Right renal cortex interstitium (tissue), 3 donors: ENCODE measurements around the gene LRP6. TPM values are rescaled to one million over a fixed set of nuclear protein-coding genes. Genes with fewer than 3 reads are reported as not detected.

Source experiments
- DNase-seq, 3 donors: peaks; one replicate each; pipeline ENCODE4 v3.0.0-alpha.2; 2013; ENCODE audit warnings: low read depth in 3 of 3, low spot score in 2 of 3
- polyA plus RNA-seq, 3 donors: library from polyadenylated mRNA; unstranded; fragments of 120-200 nt; gene quantifications; one replicate each; pipeline ENCODE4 v1.2.1, GENCODE V29; 2013; ENCODE audit not compliant: insufficient read length in 3 of 3

LRP6 gene
- polyA plus RNA-seq, 3 donors: 60.3 to 66.9 (median 64.4) TPM

DNA sequence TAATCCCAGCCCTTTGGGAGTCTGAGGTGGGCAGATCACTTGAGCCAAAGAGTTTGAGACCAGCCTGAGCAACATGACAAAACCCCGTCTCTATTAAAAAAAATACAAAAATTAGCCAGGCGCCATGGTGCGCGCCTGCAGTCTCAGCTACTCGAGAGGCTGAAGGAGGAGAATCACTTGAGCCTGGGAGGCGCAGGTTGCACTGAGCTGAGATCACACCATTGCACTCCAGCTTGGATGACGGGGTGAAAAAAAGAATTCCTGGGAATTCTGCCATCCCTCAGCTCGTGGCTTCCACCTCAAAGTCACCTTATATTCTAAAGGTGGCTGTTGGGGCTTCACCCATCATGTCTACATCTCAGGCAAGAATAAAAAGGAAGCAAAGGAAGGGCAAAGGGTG lies 183.2 kb downstream of the LRP6 start:
- no peak for DNase-seq

DNA sequence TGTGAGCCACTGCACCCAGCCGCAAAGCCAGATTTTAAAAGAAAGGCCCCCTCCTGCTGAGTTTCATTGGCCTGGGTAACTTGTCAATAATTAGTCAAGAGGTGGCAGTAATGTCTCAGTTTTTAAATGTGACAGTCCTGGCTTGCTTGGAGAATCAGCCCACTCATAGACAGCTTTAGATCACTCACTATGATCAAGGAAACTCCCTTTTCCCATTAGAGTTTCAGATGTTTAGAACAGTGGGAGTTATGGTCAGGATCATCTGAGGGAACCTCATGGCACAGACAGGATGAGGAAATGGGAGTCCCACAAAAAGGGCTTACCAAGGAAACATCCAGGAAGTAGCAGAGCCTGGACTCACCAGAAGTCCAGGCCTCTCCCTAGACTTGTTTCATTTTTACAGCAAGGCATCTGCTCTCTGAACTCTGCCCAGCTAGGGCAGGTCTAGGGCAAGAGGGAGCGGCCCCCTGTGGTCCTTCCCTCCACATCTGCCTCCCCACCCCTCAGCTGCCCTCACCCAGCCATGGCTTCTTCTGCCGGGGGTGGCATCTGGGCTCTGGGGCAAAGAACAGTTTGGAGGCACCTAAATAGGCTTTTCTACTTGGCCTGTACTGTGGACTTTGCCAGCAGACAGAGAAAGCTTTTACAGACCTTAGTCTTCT lies 184.9 kb downstream of the LRP6 start:
- no peak for DNase-seq

DNA sequence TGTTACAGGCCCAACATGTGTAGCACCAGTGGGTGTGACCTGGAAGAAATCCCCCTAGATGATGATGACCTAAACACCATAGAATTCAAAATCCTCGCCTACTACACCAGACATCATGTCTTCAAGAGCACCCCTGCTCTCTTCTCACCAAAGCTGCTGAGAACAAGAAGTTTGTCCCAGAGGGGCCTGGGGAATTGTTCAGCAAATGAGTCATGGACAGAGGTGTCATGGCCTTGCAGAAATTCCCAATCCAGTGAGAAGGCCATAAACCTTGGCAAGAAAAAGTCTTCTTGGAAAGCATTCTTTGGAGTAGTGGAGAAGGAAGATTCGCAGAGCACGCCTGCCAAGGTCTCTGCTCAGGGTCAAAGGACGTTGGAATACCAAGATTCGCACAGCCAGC lies 187.6 kb downstream of the LRP6 start:
- DNase-seq: no peak

DNA sequence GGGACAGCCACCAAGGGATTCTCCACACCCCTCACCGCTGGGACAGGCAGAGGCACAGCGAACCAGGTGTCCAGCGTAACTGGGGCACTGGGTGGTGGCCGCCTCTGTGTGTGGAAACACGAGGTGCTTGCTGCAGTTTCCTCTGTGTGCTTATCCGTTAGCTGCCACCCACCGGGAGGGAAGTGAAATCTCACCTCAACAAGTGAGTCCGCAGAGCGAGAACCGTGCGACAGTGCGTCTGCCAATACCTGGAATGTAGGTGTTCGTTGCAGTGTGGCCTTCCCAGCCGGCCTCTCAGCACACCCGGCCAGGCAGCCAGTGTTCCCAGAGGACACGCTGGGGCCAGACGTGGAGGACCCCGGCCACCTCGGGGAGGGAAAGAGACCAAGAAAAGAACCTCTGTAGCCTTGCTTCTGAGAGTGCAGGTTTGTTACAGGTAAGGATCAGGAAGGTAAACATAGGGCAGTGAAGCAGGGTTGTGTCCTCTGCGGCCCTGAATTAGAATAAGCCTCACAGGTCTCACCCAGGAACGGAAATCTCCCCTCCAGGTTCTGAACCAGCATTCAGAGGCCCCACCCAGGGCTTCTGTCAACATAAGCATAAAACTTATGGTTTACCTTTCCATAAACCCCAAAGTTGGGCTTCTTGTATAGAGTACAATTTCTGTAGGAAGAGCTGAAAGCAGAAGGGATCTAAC lies 194.6 kb downstream of the LRP6 start:
- no peak for DNase-seq

GRCh38 chr12:12070674-12071656 lies 195.9 kb downstream of the LRP6 start, which contains the start of gene BCL2L14:
Gene BCL2L14, plus strand, starts transcription at chr12:12070939. Its CDS starts 8,367 bp downstream, at chr12:12079306.
- no peak for DNase-seq

- no peak for DNase-seq
These were observed 196.9 kb downstream of the LRP6 start for GRCh38 chr12:12069821-12070548.

- no peak for DNase-seq
These were observed 198.1 kb downstream of the LRP6 start for GRCh38 chr12:12068751-12069150.

Other genes with a start within 250 kb of the LRP6 start
- gene BCL2L14, start 196.1 kb downstream of the LRP6 start, polyA plus RNA-seq: under 1 TPM; 0.13 to 0.21 (median 0.15) TPM
- 10 to 100 TPM; 33.7 to 37.7 (median 33.7) TPM for gene MANSC1, start 83.2 kb upstream of the LRP6 start, polyA plus RNA-seq
- 1 to 10 TPM; 8.4 to 9.4 (median 8.5) TPM for gene BORCS5, start 90.0 kb upstream of the LRP6 start, polyA plus RNA-seq